Pancreas (tissue), 10 donors: Measurements from ENCODE around the gene GRAMD2B. TPM values are rescaled to one million over a fixed set of nuclear protein-coding genes. Genes with fewer than 3 reads are reported as not detected.

Experiments
- ATAC-seq, 4 donors: fragments of 200-7000 bp; cut with Tn5 transposase; one replicate each; pipeline versions ENCODE4 v1.8.0 to v1.9.1; 2020; ENCODE audit warnings: mild to moderate bottlenecking in 4 of 4, moderate library complexity in 4 of 4
- DNase-seq, 6 donors: peaks; one replicate each; pipeline ENCODE4 v3.0.0-alpha.2; 2020
- FAIRE-seq: peaks from 2 replicates; lab custom pipeline; 2012; peaks lifted over from hg19 to GRCh38; lab: Jason Lieb, UNC
- H3K27ac ChIP-seq, 4 donors: fragments of 200-600 bp; sonication (generic); 1 replicate in 3 of 4; 2 replicates in 1 of 4; pipeline versions ENCODE4 v1.5.0 to v1.8.0; 2020
- H3K27me3 ChIP-seq, 4 donors: fragments of 200-600 bp; one replicate each; pipeline ENCODE4 v1.8.0; 2021
- H3K36me3 ChIP-seq, 3 donors: fragments of 200-600 bp; sonication (generic) in 1 of 3; one replicate each; pipeline versions ENCODE4 v1.5.0 to v1.8.0; 2020 to 2021
- H3K4me1 ChIP-seq, 3 donors: fragments of 200-600 bp; one replicate each; pipeline ENCODE4 v1.8.0; 2021
- H3K4me3 ChIP-seq, 4 donors: fragments of 200-600 bp; sonication (generic) in 2 of 4; one replicate each; pipeline versions ENCODE4 v1.5.0 to v1.8.0; 2020 to 2021
- H3K9me3 ChIP-seq, 4 donors: fragments of 200-600 bp; one replicate each; pipeline ENCODE4 v1.8.0; 2021
- CTCF ChIP-seq, 4 donors: fragments of 200-600 bp; sonication (generic) in 3 of 4; IDR thresholded peaks; one replicate each; pipeline versions ENCODE4 v1.5.0 to v1.8.0; 2021; ENCODE audit warnings: antibody characterized with exemption in 4 of 4
- WGBS, 2 donors: extraction: QIAGEN DNeasy Blood & Tissue Kit; methylation state at CpG; one replicate each; pipeline ENCODE4 v1.1.7; 2013; 5-methylcytosine and 5-hydroxymethylcytosine counted together
- intact Hi-C, 3 donors: fragments of 100-400 bp; cut with DNase I; formaldehyde crosslinking; loops; one replicate each; pipeline versions ENCODE4 v1.11.1 to v1.14.2; 2022
- polyA plus RNA-seq, 2 donors: library from polyadenylated mRNA; stranded (reverse); fragments of 200-250 nt; gene quantifications; one replicate each; pipeline ENCODE4 v1.2.3, GENCODE V29; 2013
- total RNA-seq, 6 donors: library from RNA; stranded (reverse); fragmentation: NEBNext Ultra II Directional in 4 of 6; extraction: Animal tissue kit (Norgen Biotek cat#: 25700) in 4 of 6; gene quantifications; one replicate each; pipeline versions ENCODE4 v1.2.1 to v1.2.4, GENCODE V29; 2021 to 2023
- donor health status: healthy with polysubstance abuse.
- donor health status: DM: no; HTN: no; CAD: no; lungs with moderate emphysema.
- donor health status: DM: no; HTN: no; CAD: no.
- donor health status: control.
- donor health status: control.
- donor health status: Bipolar disorder and iron deficiency.
- donor health status: DM: yes; HTN: yes; CAD: no.
- donor health status: DM: no; HTN: no; CAD: no.
- donor health status: DM: no; HTN: no; CAD: no.
- donor health status: DM: yes; HTN: yes; CAD: no.

GRAMD2B gene
- total and polyA plus RNA-seq, 8 donors: 4.4 to 11.8 (median 6.5) TPM

- Histone ChIP-seq H3K27ac (no peak overlapping the region), H3K27me3 (no peaks in the 10 kb centered on the region), H3K4me3 (no peak overlapping the region), H3K9me3 (no peaks in the 10 kb centered on the region), H3K36me3 (peaks cover 0 to 50% (median 17%) of the 10 kb centered on the region in 3 donors), H3K4me1 (peaks cover 0 to 9% (median 0%) of the 10 kb centered on the region in 3 donors)
- FAIRE-seq (no peak), DNase-seq (no peak), ATAC-seq (no peak)
- TF ChIP-seq CTCF (IDR thresholded peaks at IDR 0.05): no peak
- intact Hi-C loops: no loop called here
- 68 to 73% methylated on average over 1 of the region's 1 CpG for WGBS, 2 donors
These were observed 59.4 kb downstream of the GRAMD2B start for GRCh38 chr5:126482591-126482990.

- FAIRE-seq: no peak
- Histone ChIP-seq H3K27me3 (no peaks in the 10 kb centered on the region), H3K27ac (no peak overlapping the region), H3K4me1 (peaks cover 0 to 4% (median 0%) of the 10 kb centered on the region in 3 donors), H3K9me3 (no peaks in the 10 kb centered on the region), H3K4me3 (no peak overlapping the region), H3K36me3 (peaks cover 0 to 56% (median 18%) of the 10 kb centered on the region in 3 donors)
- no peak for ATAC-seq
- intact Hi-C loops: no loop called here
- WGBS, 2 donors: 66% methylated on average over 3 of the region's 3 CpGs
- no peak for DNase-seq
- no peak for TF ChIP-seq CTCF (IDR thresholded peaks at IDR 0.05)
These were observed 59.9 kb downstream of the GRAMD2B start for GRCh38 chr5:126483156-126483555.

- ATAC-seq (no peak), DNase-seq (no peak), FAIRE-seq (no peak)
- Histone ChIP-seq H3K9me3 (no peaks in the 10 kb centered on the region), H3K4me3 (no peak overlapping the region), H3K27me3 (no peaks in the 10 kb centered on the region), H3K4me1 (no peaks in the 10 kb centered on the region), H3K27ac (no peak overlapping the region), H3K36me3 (peaks cover 0 to 61% (median 18%) of the 10 kb centered on the region in 3 donors)
- 93 to 94% methylated on average over 2 of the region's 2 CpGs for WGBS, 2 donors
- TF ChIP-seq CTCF (IDR thresholded peaks at IDR 0.05): no peak
- intact Hi-C loops: no loop called here
These were observed 61.0 kb downstream of the GRAMD2B start for GRCh38 chr5:126484253-126484652.

- intact Hi-C loops: no loop called here
- H3K27me3 ChIP-seq: no peaks in the 10 kb centered on the region
- peaks cover 0 to 63% (median 16%) of the 10 kb centered on the region in 3 donors for H3K36me3 ChIP-seq
- 91 to 96% methylated on average over 3 of the region's 3 CpGs for WGBS, 2 donors
- TF ChIP-seq CTCF (IDR thresholded peaks at IDR 0.05): no peak
- FAIRE-seq (no peak), DNase-seq (no peak), ATAC-seq (no peak)
- no peak overlapping the region for H3K4me3 ChIP-seq
- no peaks in the 10 kb centered on the region for H3K4me1 ChIP-seq
- no peaks in the 10 kb centered on the region for H3K9me3 ChIP-seq
- no peak overlapping the region for H3K27ac ChIP-seq
These were observed 63.1 kb downstream of the GRAMD2B start for GRCh38 chr5:126486332-126486731.

- H3K9me3 ChIP-seq: no peaks in the 10 kb centered on the region
- no peaks in the 10 kb centered on the region for H3K27me3 ChIP-seq
- no peak overlapping the region for H3K4me3 ChIP-seq
- DNase-seq (no peak), FAIRE-seq (no peak), ATAC-seq (no peak)
- H3K4me1 ChIP-seq: no peaks in the 10 kb centered on the region
- TF ChIP-seq CTCF (IDR thresholded peaks at IDR 0.05): no peak
- intact Hi-C loops: no loop called here
- peaks cover 0 to 56% (median 16%) of the 10 kb centered on the region in 3 donors for H3K36me3 ChIP-seq
- no peak overlapping the region for H3K27ac ChIP-seq
These were observed 64.4 kb downstream of the GRAMD2B start for GRCh38 chr5:126487596-126487995.
